GM21786 (cell line): Measurements from ENCODE around the gene RTRAF.

Experiments used
- ATAC-seq: cut with Tn5 transposase; IDR thresholded peaks from one replicate; pipeline ENCODE4 v1.9.1; 2021; ENCODE audit not compliant: unreplicated experiment

The RTRAF gene

DNA sequence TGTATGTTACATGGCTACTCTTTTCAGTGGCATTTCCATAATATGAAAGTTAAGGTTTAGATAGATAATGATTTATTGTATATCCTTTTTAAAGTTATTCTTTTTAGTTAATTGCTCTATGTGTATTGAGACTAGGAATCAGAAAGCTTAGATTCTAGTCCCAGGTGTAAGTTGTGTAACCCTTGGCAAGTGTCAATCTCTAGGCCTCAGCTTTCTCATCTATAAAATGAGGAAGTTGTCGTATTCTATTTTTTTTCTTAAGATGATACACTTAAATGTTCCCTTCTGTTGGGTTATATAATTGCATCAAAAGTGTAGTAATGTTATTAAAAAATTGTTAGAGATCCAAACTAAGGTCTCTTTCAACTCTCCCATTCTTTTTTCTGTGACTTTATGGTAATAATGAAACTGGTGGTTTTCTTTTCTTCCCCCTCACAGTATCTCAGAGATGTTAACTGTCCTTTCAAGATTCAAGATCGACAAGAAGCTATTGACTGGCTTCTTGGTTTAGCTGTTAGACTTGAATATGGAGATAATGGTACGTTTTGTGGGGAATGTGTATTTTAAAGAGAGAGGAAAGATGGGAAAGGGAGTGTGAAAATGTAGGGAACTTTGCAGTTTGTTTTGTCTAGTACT, 4.1 kb downstream of the RTRAF start:
- ATAC-seq: no peak

DNA sequence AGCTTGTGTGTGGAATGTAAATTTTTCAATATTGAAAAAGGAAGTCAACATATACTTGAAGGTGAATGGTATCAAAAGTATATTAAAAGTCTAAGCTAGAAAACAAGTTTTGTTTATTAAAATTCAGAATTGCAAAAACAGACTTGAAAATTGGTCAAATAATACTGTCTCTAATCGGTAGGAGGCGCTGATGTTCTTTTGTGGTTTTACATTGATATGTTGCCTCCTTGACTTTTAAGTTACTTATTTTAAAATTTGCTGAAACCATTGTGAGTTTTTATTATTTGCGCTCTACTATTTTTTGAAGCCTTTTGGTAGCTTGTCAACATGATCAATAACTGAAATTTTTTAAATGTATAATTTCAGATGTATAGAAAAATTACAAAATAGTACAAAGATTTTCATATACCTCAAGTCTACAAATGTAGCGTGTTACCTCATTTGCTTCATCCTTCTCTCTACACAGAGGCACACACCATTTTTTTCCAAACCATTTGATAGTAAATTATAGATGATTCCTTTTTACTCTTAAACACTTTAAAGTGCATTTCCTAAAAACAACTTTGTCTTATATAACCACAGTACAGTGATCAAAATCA, 6.9 kb downstream of the RTRAF start:
- no peak for ATAC-seq

DNA sequence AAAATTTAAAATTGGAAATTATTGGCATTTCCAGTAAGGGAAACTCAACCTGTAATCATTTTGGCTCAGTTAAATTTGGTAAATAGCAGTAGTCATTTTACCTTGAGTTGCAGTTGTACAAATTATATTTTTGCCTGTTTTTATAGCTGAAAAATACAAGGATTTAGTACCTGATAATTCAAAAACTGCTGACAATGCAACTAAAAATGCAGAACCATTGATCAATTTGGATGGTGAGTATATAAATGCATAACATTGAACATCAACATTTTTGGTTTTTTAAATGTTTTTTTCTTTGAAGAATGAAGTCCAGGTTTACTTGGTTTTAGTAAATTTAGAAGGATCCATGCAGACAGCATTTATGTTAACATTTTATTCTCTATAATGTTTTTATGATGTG, 9.0 kb downstream of the RTRAF start:
- ATAC-seq: no peak

DNA sequence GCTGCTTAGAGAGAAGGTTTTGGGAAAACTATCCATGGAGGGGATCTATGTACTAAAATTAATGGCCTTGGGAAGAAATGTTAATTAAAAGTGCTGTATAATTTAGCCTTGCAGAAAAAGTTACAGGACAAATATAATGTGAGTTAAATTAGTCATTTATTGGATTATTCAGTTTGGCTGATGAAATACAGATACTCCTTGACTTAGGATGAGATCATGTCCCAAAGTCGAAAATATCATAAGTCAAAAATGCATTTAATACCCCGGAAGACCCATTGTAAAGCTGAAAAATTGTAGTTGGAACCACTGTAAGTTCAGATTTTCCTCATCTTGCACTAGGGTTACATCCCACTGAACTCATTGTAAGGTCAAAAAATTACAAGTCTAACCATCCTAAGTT, 9.7 kb downstream of the RTRAF start:
- ATAC-seq: no peak

DNA sequence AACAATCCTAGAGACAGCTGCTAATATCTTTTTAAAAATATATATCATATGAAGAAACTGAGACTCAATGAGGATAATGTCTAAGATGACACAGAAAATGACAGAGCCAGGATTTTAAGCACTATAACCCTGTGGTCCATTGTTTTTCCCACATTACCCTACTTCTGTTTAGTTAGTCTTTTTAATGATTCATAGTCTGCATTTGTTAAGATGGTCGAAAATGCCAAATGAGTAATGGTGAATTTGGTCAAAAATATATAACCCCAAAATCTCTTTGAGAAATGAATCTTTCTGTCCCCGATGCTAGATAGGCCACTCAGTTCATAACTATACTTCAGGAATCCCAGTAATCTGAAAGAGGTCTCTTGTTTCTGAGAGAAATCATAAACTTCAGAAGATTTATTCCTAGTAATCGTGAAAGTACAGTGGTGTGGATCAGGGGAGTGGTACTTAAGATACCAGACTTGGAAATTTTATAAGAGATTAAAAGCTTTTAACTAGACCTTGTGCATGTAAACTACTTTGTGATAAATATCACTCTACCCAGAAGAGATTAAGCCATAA, 10.8 kb downstream of the RTRAF start:
- no peak for ATAC-seq

DNA sequence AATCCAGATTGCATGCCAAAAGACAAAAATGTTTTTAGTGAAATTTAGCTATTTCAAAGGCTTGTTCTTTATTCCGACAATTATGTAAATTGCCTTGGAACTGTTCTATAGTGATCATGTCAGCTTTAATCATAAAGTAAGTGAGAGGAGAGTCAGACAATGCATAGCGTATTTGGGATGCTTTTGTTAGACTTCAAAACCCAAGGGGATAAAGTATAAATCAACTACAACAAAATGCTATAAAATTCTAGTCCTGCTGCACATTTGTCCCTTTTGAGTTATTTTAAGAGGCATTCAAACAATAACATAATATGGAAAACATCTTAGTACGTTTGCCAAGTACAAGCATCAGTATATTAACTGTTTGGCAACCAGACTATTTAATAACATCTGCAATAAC, 11.3 kb downstream of the RTRAF start:
- no peak for ATAC-seq

DNA sequence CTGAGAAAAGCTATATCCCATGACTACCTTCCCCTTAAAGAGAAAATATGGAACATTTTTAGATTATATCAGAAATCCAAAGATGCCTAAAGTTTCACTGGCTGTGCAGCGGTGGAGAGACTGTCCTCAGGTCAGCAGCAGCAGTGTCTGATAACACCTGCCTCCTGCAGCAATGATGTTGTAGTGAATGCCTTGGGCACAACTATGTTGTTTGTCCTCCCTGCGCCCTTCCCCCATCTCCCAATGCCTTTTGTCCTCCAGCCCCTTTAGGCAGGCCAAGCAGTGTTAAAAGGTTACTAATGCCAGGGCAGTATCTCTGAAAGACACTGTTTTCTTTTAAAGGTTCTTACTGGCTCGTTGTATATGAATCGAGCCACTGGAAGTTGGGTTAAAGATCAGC, 13.2 kb downstream of the RTRAF start:
- ATAC-seq: no peak

DNA sequence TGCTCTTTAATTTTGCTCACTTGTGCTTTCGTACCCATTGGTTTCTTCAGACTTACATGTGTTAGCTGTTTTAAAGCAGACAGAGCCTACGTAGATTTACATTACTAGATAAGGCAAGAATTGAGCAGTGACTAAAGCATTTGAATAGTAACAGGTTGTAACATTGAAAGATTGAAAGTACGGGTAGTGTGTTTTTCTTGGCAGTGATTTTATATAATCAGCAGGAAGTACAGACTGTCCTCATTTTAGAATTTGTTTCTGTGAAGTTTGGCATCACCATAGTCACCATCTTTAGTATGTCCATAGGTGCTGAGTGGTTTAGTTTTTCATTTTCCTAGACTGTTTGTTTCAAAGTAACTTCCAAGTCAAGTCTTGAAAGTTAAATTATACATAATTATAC, 14.0 kb downstream of the RTRAF start:
- no peak for ATAC-seq

DNA sequence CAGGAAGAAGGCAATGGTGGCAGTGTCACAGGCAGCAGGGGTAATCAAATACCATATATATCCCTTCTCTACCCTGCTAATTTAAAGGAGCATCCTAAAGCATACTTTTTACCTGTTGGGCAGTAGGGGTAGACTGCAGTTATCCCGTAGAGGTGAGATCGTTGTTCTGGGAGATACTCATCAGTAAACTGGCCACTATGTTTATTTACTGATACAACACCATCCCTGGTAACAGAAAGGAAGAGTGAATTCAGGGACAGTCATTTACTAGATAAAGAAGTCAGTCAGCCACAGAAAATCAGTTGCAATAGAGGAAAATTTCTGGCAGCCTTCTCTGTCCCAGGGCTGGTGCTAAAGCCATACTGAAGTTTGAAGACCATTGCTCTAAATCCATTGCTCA, 16.3 kb downstream of the RTRAF start:
- ATAC-seq: no peak

DNA sequence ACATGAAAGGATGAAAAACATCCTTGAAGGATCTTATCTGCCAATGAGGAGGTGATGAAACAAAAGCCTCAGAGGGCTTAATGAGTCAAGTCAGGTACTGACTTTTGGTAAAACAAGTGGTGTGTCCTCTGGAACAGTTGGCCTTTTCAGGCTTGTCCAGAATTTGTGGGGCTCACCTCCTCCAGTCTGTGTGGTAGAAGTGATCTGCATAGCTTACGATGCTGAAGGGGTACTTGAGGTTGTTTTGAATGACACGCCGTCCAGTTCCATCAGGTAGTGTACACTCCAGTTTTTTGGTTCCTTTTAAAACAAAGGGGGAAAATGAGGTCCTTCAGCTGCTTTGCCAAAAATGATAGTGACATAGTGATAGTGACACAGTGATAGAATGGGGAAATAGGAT, 17.0 kb downstream of the RTRAF start:
- no peak for ATAC-seq

DNA sequence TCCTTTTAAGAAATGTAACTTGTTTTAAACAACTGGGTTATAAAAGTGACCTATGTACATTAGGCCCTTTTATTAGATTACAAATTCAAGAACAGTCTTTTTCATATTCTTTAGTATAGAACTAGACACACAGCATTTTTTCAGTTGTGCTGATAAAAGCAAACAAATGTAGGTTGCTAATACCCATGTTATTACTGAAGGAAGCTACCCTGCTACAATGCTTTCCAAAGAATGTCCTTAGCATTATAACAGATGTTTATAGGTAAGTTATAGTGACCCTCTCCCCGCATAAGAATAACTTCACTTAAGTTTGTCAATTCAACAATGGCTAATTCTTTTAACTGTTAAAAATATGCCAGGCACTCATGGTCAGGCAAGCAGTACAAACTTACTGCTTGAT, 17.9 kb downstream of the RTRAF start:
- no peak for ATAC-seq

DNA sequence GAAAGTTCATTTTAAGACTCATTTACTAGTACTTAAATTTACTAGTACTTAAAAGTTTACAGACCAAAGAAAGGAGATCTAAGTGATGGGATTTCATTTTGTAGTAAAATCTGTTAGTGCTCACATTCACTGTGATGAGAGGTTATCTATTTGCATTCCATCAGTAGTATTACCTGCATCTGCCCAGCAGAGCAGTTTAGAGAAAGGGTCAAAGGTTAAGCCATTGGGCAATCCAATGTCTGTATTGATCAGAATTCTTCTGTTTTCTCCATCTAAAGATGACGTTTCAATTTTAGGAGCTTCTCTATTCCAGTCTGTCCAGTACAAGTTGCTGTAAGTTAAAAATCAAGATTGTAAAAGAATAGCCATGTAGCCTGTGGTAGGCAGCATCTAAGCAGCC, 18.3 kb downstream of the RTRAF start:
- ATAC-seq: no peak

DNA sequence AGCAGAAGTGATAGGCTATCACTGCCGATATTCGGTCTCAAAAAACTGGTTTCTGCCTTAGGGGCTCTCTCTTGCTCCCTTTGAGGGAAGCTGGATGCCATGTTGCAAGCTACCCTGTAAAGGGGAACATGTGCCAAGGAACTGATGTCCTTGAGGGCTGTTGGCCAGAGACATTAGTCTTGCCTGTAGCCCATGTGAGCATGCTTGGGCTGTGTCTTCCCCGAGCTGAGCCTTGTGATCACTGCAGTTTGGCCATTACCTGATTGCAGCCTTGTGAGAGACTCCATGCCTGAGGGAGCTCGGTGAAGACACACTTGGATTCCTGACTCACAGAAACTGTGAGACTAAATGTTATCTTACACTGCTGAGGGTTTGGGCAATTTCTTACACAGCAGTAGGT, 18.8 kb downstream of the RTRAF start:
- ATAC-seq: no peak

DNA sequence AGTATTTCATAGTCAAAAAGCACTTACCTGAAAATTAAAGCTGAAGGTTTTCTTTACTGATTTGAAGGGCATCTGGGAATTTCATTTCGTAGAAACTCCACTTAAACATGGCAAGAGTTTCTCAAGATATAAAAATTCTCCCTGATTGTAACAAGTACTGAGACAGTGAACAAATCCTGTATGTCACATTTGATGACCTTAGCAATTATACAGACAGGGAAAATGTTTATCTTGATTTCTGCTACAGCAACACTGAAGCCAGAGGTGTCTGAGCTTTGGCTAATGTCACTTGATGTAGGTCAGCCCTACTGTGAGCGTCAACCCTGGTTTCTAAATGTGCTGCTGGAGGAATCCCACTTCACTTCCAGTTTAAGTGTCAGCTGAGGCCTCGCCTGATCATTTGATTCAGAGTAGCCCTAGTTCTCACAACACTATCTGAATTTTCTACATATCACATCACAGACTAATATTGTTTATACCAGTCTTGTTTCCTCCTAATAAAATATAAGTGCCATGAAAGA, 20.9 kb downstream of the RTRAF start:
- no peak for ATAC-seq

DNA sequence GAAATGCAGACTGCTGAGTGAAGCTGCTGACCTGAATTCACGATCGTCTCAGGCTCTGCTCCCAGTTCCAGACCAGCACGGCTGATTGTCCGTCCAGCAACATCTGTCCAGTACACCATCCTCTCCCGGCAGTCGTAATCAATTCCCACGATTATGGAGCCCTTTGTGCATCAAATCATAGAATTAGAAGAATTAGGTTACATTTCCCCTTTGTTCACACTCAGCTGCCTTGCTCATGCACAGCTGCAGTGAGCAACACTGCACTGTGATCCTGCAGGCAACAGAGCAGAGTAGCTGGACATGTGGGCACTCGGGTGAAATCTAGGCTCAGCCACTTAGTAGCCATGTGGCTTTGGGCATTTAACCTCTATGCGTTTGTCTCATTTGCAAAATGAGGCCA, 22.2 kb downstream of the RTRAF start:
- ATAC-seq: no peak

DNA sequence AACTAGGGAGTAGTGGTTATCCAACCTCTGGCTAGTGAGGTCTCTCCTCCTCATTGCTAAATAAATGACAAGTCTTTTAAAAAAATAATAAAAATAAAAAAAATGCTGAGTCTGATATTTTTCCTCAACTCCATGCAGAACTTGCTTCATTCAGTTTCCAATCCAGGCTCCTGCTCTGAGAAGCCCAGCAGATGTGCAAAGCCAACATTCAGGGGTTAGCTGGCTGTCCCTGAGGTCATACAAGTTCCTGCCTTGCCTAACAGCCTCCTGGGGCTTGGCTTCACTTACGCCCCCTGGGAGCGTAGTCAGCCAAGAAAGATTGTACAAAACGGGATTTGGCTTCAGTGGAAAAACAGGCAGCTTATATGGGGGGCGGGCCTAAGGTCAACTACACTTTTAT, 23.3 kb downstream of the RTRAF start:
- ATAC-seq: no peak

DNA sequence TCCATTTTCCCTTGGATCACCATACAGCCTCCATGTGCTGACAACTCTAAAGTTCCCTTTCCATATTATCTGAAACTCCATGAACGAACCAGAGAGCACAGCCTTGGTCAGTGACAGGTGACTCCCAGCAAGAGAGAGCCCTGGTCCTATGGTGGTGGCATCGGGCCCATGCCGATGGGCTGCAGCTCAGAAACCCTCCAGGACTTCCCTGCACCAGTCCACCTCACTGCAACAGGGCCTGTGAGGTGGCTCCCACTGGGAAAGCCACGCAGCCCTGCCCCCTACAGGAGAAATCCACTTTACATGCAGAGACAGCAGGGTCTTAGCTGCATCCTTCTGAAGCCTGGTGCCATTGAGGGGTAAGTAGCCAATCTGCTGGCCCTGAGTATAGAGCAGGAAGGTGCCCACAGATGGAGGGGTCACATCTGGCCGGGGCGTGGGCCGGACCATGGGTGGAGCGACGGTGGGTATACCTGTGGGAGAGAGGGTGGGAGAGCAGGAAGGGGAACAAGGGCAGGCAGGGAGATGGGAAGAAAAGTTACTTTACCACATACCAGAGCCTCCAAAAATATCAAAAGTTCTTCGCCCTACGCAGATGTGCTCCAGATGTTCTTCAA, 24.7 kb downstream of the RTRAF start:
- ATAC-seq: no peak

DNA sequence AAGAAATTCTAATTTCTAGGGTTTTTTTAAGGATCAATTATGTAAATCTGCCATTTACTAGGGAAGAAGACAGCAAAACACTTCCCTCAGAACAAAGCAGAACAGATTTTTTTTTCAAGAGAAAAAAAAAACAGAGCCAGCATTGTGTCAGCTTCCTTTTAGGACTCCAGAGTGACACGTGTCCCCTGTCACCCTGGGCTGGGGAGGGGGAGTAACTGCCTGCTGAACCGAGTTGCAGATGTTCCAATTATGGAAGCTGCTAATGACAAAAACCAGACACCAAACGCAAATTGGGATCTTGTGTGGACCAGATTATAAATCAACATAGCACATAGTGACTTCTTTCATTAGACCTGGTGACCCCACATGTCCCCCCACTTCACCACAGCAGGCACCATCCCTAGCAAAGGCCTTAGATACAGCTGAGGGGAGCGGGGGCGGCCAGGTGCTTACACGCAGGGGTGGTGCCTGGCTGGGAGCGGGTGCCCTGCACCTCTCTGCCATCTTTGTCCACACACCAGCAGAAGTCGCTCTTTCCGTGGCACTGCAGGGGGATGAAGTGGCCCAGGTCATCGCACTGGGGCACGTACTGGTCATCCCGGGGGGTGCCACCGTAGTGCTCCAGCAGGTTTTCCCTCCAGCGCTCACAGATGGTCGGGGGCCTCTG, 25.4 kb downstream of the RTRAF start:
- no peak for ATAC-seq

DNA sequence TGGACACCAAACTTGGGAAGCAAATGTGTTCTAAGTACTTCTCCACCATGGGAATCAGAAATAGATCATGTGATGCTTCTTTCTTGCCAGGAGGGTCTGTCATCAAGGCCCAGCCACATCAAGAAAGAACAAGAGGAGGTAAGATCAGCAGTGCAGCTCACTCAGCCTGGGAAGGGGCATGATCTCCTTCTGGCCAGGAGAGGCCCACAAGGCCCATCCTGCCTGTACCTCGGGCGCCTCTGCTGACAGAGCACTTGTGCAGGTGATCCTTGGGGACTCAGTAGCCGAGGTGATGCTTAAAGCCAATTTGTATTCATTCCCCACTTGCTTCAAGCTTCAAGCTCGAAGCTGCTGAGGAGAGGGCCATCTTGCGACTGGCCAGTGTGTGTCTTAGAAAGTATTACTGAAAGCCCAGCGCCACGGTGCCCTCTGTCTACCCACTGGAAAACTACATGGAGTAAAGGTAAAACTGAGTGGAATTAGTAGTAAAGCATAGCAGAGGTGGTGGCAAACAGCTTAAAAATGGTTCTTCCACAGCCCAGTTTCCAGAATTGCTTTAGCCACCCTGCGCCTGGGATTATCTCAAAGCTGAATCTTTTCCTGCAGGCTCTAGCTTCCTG, 26.2 kb downstream of the RTRAF start:
- ATAC-seq: no peak

DNA sequence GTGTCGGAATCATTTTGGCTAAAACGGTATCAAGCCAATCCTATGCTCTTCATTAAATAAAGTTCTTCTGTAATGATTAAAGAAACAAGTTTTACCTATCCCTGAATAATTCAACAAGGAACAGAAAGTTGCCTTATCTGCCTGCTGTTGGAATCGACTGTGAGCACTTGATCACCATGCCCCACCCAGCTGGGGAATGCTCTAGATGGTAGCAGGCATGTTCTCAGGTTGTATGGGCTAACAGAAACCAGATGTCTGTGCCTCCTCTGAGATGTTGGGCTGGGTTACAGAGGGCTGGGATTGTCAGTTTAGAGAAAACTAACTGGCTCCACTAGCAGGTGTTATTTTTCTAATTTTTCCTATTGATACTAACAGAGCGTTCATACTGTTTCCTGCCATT, 28.9 kb downstream of the RTRAF start:
- no peak for ATAC-seq

DNA sequence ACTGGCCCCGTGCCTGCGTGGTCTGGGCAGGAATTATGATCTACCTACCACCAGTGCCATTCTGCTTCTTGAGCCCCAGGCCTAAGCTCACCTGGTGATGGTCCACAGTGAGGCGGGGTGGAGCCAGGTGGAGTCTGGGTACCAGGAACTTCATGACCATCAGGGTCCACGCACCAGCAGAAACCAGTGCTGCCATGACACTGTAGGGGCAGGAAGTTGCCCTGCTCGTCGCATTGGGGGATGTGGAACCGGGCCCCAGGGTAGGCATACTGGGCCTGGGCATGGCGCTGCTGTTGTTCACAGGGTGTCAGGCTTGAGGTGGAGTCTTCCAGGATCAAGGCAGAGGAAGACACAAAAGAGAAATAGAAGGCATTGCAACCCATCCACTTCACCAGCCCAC, 29.6 kb downstream of the RTRAF start:
- no peak for ATAC-seq
